Heart left ventricle (tissue), 13 donors: ENCODE measurements around the gene RSPO4.

ENCODE experiments used
- CTCF ChIP-seq, 12 donors: fragments of 200-600 bp; sonication (generic) in 4 of 12; IDR thresholded peaks; one replicate each; pipeline versions ENCODE4 v1.5.0 to v1.8.0; 2018 to 2022; ENCODE audit warnings: antibody characterized with exemption in 12 of 12, mild to moderate bottlenecking in 5 of 12
- POLR2A ChIP-seq, 2 donors: fragments of 450-650 bp; IDR thresholded peaks; one replicate each; pipeline ENCODE4 v1.6.1; 2017; ENCODE audit warnings: antibody characterized with exemption in 2 of 2, mild to moderate bottlenecking in 2 of 2, moderate library complexity in 2 of 2
- donor health status: ischemic (EF 13 %, LVEDD 7.1; RV severe dilation, severe dysfunction).
- donor health status: DM: no; HTN: yes; CAD: no.
- donor health status: DM: no; HTN: no; CAD: no.
- donor health status: ischemic (EF 25% LVEDD 6.9; RV normal size, moderate dysfunction).
- donor health status: ischemic (EF 25% LVEDD 5.7; RV mildly dilated, moderate dysfunction).
- donor health status: ischemic (EF 35%, LVEDD 5.7; RV mildly dilated, moderate dysfunction).
- donor health status: nonischemic (EF 11% LVEDD 7.7; RV severe dilation, severe dysfunction).
- donor health status: DM: yes; HTN: yes; CAD: no.
- donor health status: PGD.
- donor health status: ischemic (EF 29% LVEDD 5.4; RV normal size, mild dysfunction).
- donor health status: nonischemic (EF 23%, LVEDD 6.1; RV moderate dilation, normal function).

- no peak for TF ChIP-seq POLR2A (IDR thresholded peaks at IDR 0.05)
- no peak for TF ChIP-seq CTCF (IDR thresholded peaks at IDR 0.05)
Observed at GRCh38 chr20:1002682-1003561, 811 bp upstream of the RSPO4 start.
